Measurements from ENCODE around the gene NDEL1. TPM values are rescaled to one million over a fixed set of nuclear protein-coding genes. Genes with fewer than 3 reads are reported as not detected.

NDEL1 gene
- total RNA-seq, 5 donors from 2014 or later (not counting 1 experiment from before 2014, with no cell fraction given), result 83.4 to 241 (median 99.0) TPM

DNA sequence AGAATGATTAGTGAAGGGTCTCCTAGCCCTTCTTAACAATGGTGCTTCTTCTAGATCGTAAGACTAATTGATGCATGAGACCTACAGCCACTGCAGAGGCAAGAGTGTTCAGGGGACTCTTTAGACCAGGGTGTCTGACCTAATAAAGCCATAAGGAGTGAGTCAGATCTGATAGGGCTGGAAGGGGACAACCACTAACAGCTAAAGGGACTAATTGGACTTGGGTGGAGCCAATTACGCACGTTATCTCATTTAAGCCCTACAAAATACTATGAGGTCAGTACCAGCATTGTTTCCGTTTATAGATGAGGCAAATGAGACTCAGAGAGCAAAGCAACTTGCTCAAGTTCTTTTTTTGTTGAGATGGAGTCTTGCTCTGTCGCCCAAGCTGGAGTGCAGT, 23.6 kb upstream of the NDEL1 start:
- H3K27ac ChIP-seq (ENCODE audit: low read length), result no peak overlapping the region
- CTCF ChIA-PET, result no interaction called here
- no peak overlapping the region for H3K27ac Mint-ChIP-seq

DNA sequence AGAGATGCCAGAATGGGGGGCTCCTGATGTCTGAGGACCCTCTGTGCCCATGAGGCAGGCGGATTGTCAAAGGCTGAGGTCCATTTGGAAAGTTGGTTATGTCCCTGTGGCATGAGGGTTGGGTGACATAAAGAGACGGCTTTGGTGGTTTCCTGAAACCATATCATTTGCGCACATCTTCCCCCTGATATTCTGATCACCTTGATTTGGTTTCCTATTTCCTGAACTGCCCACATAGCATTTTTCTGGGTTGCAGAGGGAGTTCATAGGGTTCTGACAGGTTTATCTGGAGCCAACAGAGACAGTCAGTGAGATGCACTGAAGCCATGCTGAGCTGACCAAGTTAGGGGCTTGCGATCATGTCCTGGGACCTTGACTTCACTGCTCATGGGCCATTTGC, 22.4 kb upstream of the NDEL1 start:
- ChIA-PET CTCF (no interaction called here), POLR2A (no interaction called here)
- Histone ChIP-seq H3K36me3 (ENCODE audit: control insufficient read depth in 2 of 2, extremely low read depth in 1 of 2, insufficient read depth in 1 of 2, low read length in 1 of 2) (no peaks in the 10 kb centered on the region), H3K4me3 (ENCODE audit: control insufficient read depth in 1 of 2, extremely low read depth in 1 of 2, low read length in 1 of 2) (no peak overlapping the region), H3K27ac (ENCODE audit: low read length) (no peak overlapping the region), H3K9me3 (no peaks in the 10 kb centered on the region), H3K27me3 (replicated peaks in 1 of 2; ENCODE audit: control insufficient read depth in 2 of 2, extremely low read depth in 1 of 2, insufficient read depth in 2 of 2, low read length in 1 of 2) (peaks cover 0 to 18% of the 10 kb centered on the region in 2 experiments), H3K4me1 (ENCODE audit: control insufficient read depth in 1 of 2, extremely low read depth in 1 of 2, insufficient read depth in 2 of 2, low read length in 2 of 2) (peaks cover 0 to 11% of the 10 kb centered on the region in 2 experiments)
- ATAC-seq (replicated peaks in 1 of 4) (peak in 3 of 4 experiments; percentile 32 to 68 (median 39)), DNase-seq (peak in 1 of 35 experiments; percentile 26)
- no peak overlapping the region for H3K4me3 Mint-ChIP-seq
- no peak overlapping the region for H3K27ac Mint-ChIP-seq
- WGBS (ENCODE audit: insufficient coverage), result no CpG with 5 or more reads among the region's 4 CpGs
- H3K4me1 Mint-ChIP-seq, result peaks cover 7 to 16% (median 16%) of the 10 kb centered on the region in 3 donors
- no peaks in the 10 kb centered on the region for H3K9me3 Mint-ChIP-seq
- no peaks in the 10 kb centered on the region for H3K36me3 Mint-ChIP-seq
- peaks cover 18 to 31% of the 10 kb centered on the region in 2 donors for H3K27me3 Mint-ChIP-seq

More for the DNA sequence above, 23.6 kb upstream of the NDEL1 start:
- H3K36me3 ChIP-seq (ENCODE audit: control insufficient read depth in 2 of 2, extremely low read depth in 1 of 2, insufficient read depth in 1 of 2, low read length in 1 of 2), result no peaks in the 10 kb centered on the region
- H3K9me3 ChIP-seq, result no peaks in the 10 kb centered on the region
- POLR2A ChIA-PET, result no interaction called here
- peaks cover 0 to 11% of the 10 kb centered on the region in 2 experiments for H3K4me1 ChIP-seq (ENCODE audit: control insufficient read depth in 1 of 2, extremely low read depth in 1 of 2, insufficient read depth in 2 of 2, low read length in 2 of 2)
- no peaks in the 10 kb centered on the region for H3K36me3 Mint-ChIP-seq
- H3K4me3 Mint-ChIP-seq, result no peak overlapping the region
- no peak for DNase-seq
- H3K4me1 Mint-ChIP-seq, result peaks cover 7 to 16% (median 16%) of the 10 kb centered on the region in 3 donors
- H3K4me3 ChIP-seq (ENCODE audit: control insufficient read depth in 1 of 2, extremely low read depth in 1 of 2, low read length in 1 of 2), result no peak overlapping the region
- H3K9me3 Mint-ChIP-seq, result no peaks in the 10 kb centered on the region
- 100% methylated on average over 2 of the region's 5 CpGs for WGBS (ENCODE audit: insufficient coverage)
- ATAC-seq (replicated peaks in 1 of 4), result no peak
- H3K27me3 ChIP-seq (replicated peaks in 1 of 2; ENCODE audit: control insufficient read depth in 2 of 2, extremely low read depth in 1 of 2, insufficient read depth in 2 of 2, low read length in 1 of 2), result peaks cover 0 to 24% of the 10 kb centered on the region in 2 experiments
- peaks cover 12 to 22% of the 10 kb centered on the region in 2 donors for H3K27me3 Mint-ChIP-seq

DNA sequence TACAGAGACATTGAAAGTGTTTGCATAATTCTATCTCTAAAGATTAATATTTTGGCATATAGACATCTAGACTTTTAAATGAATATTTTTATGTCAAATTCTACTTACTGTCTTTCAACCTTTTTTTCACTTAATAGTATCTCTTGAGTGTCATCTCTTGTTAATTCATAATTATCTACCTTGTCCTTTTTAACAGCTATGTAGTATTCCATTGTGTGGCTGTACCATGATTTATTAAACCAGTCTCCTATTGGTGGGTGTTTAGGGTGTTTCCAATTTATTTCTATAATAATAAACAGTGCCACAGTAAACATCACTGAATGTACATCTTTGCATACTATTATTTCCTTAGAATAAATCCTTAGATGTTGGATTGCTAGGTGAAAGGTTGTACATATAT, 21.7 kb upstream of the NDEL1 start:
- Mint-ChIP-seq H3K4me1 (peaks cover 7 to 16% (median 16%) of the 10 kb centered on the region in 3 donors), H3K27ac (no peak overlapping the region), H3K36me3 (no peaks in the 10 kb centered on the region), H3K4me3 (no peak overlapping the region), H3K27me3 (peaks cover 17 to 34% of the 10 kb centered on the region in 2 donors), H3K9me3 (no peaks in the 10 kb centered on the region)
- no peak overlapping the region for H3K27ac ChIP-seq (ENCODE audit: low read length)
- POLR2A ChIA-PET, result no interaction called here
- no peaks in the 10 kb centered on the region for H3K9me3 ChIP-seq
- H3K4me3 ChIP-seq (ENCODE audit: control insufficient read depth in 1 of 2, extremely low read depth in 1 of 2, low read length in 1 of 2), result no peak overlapping the region
- no peaks in the 10 kb centered on the region for H3K36me3 ChIP-seq (ENCODE audit: control insufficient read depth in 2 of 2, extremely low read depth in 1 of 2, insufficient read depth in 1 of 2, low read length in 1 of 2)
- DNase-seq (no peak), ATAC-seq (replicated peaks in 1 of 4) (no peak)
- peaks cover 0 to 11% of the 10 kb centered on the region in 2 experiments for H3K4me1 ChIP-seq (ENCODE audit: control insufficient read depth in 1 of 2, extremely low read depth in 1 of 2, insufficient read depth in 2 of 2, low read length in 2 of 2)
- CTCF ChIA-PET, result no interaction called here
- peaks cover 0 to 18% of the 10 kb centered on the region in 2 experiments for H3K27me3 ChIP-seq (replicated peaks in 1 of 2; ENCODE audit: control insufficient read depth in 2 of 2, extremely low read depth in 1 of 2, insufficient read depth in 2 of 2, low read length in 1 of 2)

DNA sequence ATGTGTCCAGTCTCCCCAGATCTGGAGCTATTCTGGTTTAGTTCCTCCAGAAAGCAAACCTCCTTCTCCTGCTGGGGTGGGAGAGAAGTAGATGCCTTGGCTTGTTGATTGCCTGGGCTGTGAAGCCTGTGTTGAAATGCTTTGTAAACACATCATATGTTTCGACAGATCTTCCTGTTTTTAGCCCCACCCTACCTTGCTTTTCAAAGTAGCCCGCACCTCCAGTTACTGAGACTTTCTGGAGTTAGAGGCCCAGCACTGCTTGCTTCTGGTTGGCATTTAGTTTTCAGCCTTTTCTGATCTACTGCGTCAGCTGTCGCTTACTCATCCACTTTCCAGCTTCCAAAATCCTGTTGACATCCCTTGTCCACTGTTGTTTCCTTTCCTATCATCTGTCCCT, 17.9 kb upstream of the NDEL1 start:
- Mint-ChIP-seq H3K4me3 (no peak overlapping the region), H3K27me3 (peaks cover 29 to 54% of the 10 kb centered on the region in 2 donors), H3K36me3 (no peaks in the 10 kb centered on the region), H3K27ac (no peak overlapping the region), H3K9me3 (no peaks in the 10 kb centered on the region), H3K4me1 (peaks cover 0 to 9% (median 8%) of the 10 kb centered on the region in 3 donors)
- ATAC-seq (replicated peaks in 1 of 4) (no peak), DNase-seq (peak in 1 of 35 experiments; percentile 13)
- H3K36me3 ChIP-seq (ENCODE audit: control insufficient read depth in 2 of 2, extremely low read depth in 1 of 2, insufficient read depth in 1 of 2, low read length in 1 of 2), result no peaks in the 10 kb centered on the region
- ChIA-PET POLR2A (no interaction called here), CTCF (no interaction called here)
- peaks cover 0 to 8% of the 10 kb centered on the region in 2 experiments for H3K4me1 ChIP-seq (ENCODE audit: control insufficient read depth in 1 of 2, extremely low read depth in 1 of 2, insufficient read depth in 2 of 2, low read length in 2 of 2)
- H3K27ac ChIP-seq (ENCODE audit: low read length), result no peak overlapping the region
- WGBS (ENCODE audit: insufficient coverage), result 94% methylated on average over 3 of the region's 4 CpGs
- H3K27me3 ChIP-seq (replicated peaks in 1 of 2; ENCODE audit: control insufficient read depth in 2 of 2, extremely low read depth in 1 of 2, insufficient read depth in 2 of 2, low read length in 1 of 2), result peaks cover 0 to 27% of the 10 kb centered on the region in 2 experiments
- H3K9me3 ChIP-seq, result no peaks in the 10 kb centered on the region
- no peak overlapping the region for H3K4me3 ChIP-seq (ENCODE audit: control insufficient read depth in 1 of 2, extremely low read depth in 1 of 2, low read length in 1 of 2)

DNA sequence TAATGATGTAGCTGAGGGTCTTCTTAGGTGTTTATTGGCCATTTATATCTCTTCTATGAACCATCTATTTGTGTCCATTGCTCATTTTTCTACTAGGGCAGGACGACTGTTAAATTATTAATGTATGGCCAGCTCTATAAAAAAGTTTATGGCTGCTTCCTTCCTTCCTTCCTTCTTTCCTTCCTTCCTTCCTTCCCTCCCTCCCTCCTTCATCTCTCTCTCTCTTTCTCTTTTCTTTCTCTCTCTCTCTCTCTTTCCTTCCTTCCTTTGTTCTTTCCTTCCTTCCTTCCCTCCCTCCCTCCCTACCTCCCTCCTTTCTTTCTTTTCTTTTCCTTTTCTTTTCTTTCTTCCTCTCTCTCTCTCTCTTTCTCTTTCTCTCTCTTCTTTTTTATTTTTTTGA, 17.2 kb upstream of the NDEL1 start:
- H3K4me3 ChIP-seq (ENCODE audit: control insufficient read depth in 1 of 2, extremely low read depth in 1 of 2, low read length in 1 of 2), result no peak overlapping the region
- POLR2A ChIA-PET, result interaction anchor here in 1 of 2 donors (0.7 kb wide), 1 partner anchor 327 kb away, joined by 3 read pairs; no protein-coding TSS in a partner anchor
- H3K4me1 Mint-ChIP-seq, result peaks cover 0 to 2% (median 2%) of the 10 kb centered on the region in 3 donors
- no peak overlapping the region for H3K27ac ChIP-seq (ENCODE audit: low read length)
- H3K9me3 Mint-ChIP-seq, result no peaks in the 10 kb centered on the region
- no CpG with 5 or more reads among the region's 1 CpG for WGBS (ENCODE audit: insufficient coverage)
- H3K4me1 ChIP-seq (ENCODE audit: control insufficient read depth in 1 of 2, extremely low read depth in 1 of 2, insufficient read depth in 2 of 2, low read length in 2 of 2), result peaks cover 0 to 1% of the 10 kb centered on the region in 2 experiments
- no peaks in the 10 kb centered on the region for H3K9me3 ChIP-seq
- no peak for ATAC-seq (replicated peaks in 1 of 4)
- CTCF ChIA-PET, result no interaction called here
- H3K27ac Mint-ChIP-seq, result no peak overlapping the region
- H3K4me3 Mint-ChIP-seq, result no peak overlapping the region
- DNase-seq, result no peak
- no peaks in the 10 kb centered on the region for H3K36me3 ChIP-seq (ENCODE audit: control insufficient read depth in 2 of 2, extremely low read depth in 1 of 2, insufficient read depth in 1 of 2, low read length in 1 of 2)
- peaks cover 0 to 30% of the 10 kb centered on the region in 2 experiments for H3K27me3 ChIP-seq (replicated peaks in 1 of 2; ENCODE audit: control insufficient read depth in 2 of 2, extremely low read depth in 1 of 2, insufficient read depth in 2 of 2, low read length in 1 of 2)
- peaks cover 34 to 60% of the 10 kb centered on the region in 2 donors for H3K27me3 Mint-ChIP-seq
- no peaks in the 10 kb centered on the region for H3K36me3 Mint-ChIP-seq

DNA sequence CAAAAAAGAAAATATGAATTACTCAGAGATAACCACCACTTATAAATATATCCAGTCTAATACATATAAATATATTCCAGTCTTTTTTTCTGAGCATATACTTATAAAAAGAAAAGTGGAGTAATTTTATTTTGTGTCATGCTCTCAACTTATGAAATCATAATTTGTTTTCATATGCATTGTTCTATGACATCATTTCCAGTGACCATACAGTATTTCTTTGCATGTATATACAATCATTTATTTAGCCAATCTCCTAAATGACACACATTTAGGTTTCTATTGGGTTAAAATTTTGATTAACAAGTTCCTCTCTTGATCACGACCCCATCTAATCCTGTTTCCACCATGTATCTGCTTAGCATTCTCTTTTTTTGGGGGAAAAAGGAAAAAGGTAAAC, 16.4 kb upstream of the NDEL1 start:
- Histone ChIP-seq H3K9me3 (no peaks in the 10 kb centered on the region), H3K4me3 (ENCODE audit: control insufficient read depth in 1 of 2, extremely low read depth in 1 of 2, low read length in 1 of 2) (no peak overlapping the region), H3K4me1 (ENCODE audit: control insufficient read depth in 1 of 2, extremely low read depth in 1 of 2, insufficient read depth in 2 of 2, low read length in 2 of 2) (no peaks in the 10 kb centered on the region), H3K27me3 (replicated peaks in 1 of 2; ENCODE audit: control insufficient read depth in 2 of 2, extremely low read depth in 1 of 2, insufficient read depth in 2 of 2, low read length in 1 of 2) (peaks cover 0 to 30% of the 10 kb centered on the region in 2 experiments), H3K36me3 (ENCODE audit: control insufficient read depth in 2 of 2, extremely low read depth in 1 of 2, insufficient read depth in 1 of 2, low read length in 1 of 2) (no peaks in the 10 kb centered on the region), H3K27ac (ENCODE audit: low read length) (no peak overlapping the region)
- H3K27ac Mint-ChIP-seq, result no peak overlapping the region
- peaks cover 34 to 62% of the 10 kb centered on the region in 2 donors for H3K27me3 Mint-ChIP-seq
- POLR2A ChIA-PET, result no interaction called here
- ATAC-seq (replicated peaks in 1 of 4), result no peak
- H3K36me3 Mint-ChIP-seq, result no peaks in the 10 kb centered on the region
- no peaks in the 10 kb centered on the region for H3K4me1 Mint-ChIP-seq
- no peak for DNase-seq
- WGBS (ENCODE audit: insufficient coverage), result no CpG with 5 or more reads among the region's 1 CpG
- no peak overlapping the region for H3K4me3 Mint-ChIP-seq
- no peaks in the 10 kb centered on the region for H3K9me3 Mint-ChIP-seq
- CTCF ChIA-PET, result no interaction called here

All from T-cell (primary cell).